ENCODE results near the gene IRF7. TPM values are rescaled to one million over a fixed set of nuclear protein-coding genes. Genes with fewer than 3 reads are reported as not detected.
"Not testable (repeated sequence)": the region's sequence is repeated elsewhere in the genome, so short reads cannot be mapped to it uniquely, and the experiment has no call there.

IRF7 gene
- total RNA-seq, 2 donors from 2014 or later = 10.3 to 16.4 TPM

DNA sequence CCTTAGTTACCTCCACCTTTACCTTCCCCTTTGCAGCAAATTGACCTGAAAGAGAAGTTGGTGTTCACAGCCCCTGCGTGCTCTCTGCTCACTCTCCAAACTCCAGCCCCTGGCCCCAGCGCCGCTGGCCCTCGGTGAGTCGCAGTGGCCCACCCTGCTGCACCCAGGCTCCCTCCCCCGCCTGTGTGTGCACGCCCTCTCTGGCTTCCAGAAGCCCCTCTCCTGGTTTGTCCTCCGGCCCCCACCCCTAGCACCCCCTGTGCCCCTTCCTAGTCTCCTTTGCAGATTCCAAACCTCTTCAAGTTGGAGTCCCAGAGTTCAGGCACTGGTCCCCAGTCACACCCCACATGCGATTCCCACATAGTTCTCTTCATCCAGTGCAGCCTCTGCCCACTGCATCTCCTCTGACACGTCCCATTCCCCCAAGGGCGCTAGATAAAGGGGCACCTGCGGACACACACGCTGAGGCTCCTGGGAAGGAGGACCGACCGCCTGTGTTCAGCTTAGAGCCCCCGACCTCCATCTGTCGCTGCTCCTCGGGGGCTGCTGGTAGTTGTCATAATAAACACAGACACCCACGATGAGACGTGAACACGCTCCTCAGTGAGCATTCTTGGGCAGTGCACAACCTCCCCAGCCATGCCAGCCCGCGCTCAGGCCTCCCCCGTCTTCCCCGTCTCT, 41.0 kb downstream of the IRF7 start:
- DNase-seq (ENCODE audit: low spot score) = no peak
- intact Hi-C loops (cut with DNase I) = no loop called here

DNA sequence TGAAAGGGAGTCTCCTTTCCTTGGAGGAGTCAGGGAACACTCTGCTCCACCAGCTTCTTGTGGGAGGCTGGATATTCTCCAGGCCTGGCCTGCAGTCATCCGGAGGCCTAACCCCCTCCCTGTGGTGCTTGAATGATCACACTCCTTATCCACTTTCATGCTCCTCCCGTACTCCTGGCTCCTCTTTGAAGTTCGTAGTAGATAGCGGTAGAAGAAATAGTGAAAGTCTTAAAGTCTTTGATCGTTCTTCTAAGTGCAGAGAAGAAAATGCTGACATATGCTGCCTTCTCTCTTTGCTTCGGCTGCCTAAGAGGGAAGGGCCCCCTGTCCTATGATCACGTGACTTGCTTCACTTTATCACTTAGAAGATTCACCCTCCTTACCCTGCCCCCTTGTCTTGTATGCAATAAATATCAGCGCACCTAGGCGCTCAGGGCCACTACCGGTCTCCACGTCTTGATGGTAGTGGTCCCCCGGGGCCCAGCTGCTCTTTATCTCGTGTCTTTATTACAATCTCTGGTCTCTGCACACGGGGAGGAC, 41.6 kb downstream of the IRF7 start:
- intact Hi-C loops (cut with DNase I); DNase-seq (ENCODE audit: low spot score): not testable (repeated sequence)

DNA sequence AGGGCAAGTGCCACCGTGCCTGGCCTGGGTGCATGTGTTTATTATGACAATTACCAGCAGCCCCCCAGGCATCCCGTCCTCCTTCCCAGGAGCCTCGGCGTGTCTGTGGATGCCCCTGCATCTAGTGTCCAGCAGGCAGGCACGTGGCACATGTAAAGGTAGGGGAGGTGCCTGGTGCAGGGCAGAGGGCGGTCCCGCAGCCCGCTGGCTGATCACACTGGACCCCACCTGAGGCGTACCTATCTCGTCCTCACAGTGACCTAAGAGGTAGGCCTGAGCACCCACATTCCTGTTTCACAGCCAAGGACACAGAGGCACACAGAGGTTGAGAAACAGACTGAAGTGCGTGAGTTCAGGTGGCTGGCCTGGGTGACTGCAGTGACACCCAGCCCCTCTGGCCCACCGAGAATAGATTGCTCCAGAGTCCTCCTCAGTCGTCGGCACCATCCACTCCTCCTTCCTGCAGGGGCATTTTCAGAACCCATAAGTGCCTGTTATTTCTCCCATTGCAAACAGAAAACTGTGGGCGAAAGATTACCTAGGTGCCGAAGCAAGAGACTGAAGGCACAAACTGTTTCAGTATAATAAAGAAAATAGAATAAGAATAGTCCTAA, 42.5 kb downstream of the IRF7 start:
- DNase-seq (ENCODE audit: low spot score) = no peak
- intact Hi-C loops (cut with DNase I) = no loop called here

DNA sequence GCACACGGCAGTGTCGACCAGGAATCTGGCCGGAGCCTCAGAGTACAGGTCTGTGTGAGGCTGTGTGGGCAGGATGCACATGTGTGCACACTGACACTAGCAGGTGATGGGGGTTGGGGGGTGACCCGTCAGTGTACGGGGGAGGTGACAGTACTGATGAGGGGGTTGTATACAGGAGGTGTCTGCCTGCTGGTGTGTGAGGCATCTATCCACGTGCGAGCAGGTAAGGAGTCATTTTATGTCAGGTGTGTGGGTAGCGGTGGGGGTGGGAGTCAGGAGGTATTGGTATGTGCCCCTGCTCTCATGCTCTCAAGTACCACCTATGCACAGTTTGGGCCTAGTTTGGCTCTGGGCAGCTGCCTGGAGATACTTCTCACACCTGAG, 44.0 kb downstream of the IRF7 start:
- intact Hi-C loops (cut with DNase I) = no loop called here

DNA sequence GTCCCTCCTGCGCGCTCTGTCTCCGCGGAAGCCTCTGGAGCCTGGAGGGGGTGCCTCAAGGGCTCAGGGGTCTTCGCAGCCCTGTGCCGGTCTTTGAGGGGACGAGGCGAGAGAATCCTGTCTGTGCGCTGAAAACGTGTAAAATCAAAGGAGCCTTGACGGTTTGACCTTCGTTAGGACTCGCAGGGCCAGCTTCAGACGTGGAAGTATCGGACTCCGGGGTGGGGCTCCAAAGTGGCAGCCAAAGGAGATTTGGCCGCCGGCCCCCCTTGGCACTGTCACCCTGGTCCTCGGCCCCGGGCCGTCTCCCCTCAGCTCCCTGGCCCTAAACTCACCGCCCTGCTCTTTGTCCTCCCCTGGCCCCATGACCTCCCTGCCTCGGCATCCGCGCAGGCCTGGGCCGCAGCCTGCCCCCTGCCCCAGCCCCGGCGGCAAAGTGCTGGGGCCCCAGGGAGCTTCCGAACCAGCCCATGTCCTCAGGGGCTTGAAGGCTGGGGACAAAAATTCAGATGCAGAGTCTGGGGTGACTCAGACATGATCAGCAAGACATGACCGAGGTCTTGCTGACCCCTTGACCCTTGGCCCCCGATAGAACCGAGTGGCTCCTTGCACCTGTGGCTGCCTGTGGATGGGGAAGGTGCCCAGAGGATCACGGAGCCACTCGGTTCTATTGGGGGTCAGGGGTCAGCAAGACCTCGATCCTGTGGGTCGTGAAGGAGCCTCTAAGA, 46.4 kb downstream of the IRF7 start:
- intact Hi-C loops (cut with DNase I) = no loop called here

More for the DNA sequence above, 44.0 kb downstream of the IRF7 start:
- no peak for DNase-seq (ENCODE audit: low spot score)

DNA sequence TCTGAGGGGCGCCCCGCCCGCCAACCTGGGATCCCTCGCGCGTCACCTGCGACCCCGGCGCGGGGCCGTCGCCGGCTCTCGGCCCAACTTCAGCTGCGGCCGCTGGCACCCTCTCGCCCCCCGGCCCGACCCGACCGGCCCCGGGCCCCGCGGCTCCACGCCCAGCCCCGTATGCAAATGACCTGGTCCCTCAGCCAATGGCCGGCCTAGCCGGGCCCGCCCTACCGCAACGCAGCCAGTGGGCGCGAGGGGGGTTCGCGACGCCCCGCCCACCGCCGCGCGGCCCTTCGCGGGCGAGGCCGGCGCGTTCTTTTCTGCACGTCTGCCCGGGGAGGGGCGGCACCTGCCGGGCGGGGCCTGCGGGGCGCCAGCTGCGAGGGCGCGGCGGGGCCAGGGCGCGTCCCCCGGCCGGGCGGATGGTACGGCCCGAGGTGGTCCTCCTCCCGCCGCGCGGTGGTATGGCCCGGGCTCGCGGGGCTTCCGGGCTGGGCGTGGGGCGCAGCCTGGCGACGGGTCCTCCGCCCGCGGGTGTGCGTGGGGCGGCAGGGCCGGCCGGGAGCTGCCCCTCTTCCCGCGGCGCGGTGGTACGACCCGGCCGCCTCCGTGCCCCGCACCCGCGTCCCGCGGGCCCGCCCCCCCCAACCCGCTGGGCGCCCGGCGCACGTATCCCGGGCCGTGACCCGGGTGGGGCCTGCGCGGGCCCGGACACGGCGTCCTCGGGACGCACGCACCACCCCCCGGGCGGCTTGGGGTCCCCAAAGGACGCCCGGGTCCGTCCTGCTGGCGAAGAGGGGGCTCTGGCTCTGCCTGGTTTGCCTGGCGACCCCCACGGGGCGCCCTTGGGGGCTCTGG, 47.2 kb downstream of the IRF7 start:
- peak; percentile 97 for DNase-seq (ENCODE audit: low spot score)
- intact Hi-C loops (cut with DNase I) = no loop called here

More for the DNA sequence above, 46.4 kb downstream of the IRF7 start:
- DNase-seq (ENCODE audit: low spot score) = no peak

DNA sequence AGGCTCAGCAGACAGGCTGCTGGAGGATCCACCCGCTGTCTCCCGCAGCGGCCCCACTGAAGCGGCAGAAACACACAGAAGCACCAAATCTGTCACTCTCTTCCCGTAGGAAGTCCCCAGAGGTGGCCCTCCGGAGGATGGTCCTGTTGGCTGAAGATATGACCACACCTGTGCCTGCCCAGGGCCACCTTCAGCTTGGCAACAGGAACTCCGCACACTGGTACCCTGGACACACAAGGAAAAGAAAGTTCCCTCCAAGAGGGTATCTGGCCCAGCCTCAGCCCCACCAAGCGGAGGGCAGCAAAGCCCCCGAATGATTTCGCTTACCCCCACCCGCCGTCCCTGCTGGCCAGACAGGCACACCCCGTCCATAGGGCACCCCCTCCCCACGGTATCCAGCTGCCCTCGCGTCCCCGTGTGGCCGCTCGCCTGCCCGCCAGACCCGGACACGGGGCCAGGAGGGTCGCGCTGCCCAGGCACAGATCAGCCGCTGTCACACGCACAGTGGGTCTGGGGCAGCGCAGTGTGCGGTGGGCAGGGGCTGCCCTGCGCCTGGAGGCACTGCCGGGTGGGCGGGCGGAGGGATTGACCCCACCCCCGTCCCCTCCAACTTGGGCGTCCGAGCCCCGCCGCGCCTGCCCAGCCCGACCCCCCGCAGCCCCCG, 48.0 kb downstream of the IRF7 start:
- intact Hi-C loops (cut with DNase I) = no loop called here

DNA sequence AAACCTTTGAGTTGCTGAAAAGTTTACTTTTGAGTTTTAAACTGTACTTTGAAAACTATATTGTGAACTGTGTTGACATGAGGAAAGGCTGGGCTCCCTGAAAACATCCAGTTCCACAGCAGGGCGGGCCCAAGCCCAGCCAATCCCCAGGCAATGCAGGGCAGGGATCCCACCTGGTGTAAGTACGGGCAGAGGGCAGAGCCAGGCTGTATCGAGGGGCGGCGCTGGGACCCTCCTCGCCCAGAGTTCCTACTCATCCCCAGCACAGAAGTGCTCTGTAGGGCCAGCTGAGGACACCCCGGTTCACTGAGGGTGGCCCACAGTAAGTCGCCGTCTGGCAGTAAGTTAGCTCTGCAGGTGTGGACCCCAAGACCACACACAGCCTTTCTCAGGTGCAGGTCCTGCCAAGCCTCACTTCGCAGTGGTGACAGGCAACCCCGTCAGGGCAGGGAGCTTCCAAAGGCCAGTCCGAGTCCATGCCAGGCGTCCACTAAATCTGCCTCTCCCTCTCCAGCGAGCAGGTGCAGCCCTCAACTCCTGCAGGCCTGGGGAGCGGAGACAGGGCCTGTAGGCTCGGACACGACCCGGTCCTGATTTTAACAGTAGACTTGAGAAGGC, 48.6 kb downstream of the IRF7 start:
- intact Hi-C loops (cut with DNase I) = no loop called here
- no peak for DNase-seq (ENCODE audit: low spot score)

More for the DNA sequence above, 48.0 kb downstream of the IRF7 start:
- DNase-seq (ENCODE audit: low spot score) = no peak

DNA sequence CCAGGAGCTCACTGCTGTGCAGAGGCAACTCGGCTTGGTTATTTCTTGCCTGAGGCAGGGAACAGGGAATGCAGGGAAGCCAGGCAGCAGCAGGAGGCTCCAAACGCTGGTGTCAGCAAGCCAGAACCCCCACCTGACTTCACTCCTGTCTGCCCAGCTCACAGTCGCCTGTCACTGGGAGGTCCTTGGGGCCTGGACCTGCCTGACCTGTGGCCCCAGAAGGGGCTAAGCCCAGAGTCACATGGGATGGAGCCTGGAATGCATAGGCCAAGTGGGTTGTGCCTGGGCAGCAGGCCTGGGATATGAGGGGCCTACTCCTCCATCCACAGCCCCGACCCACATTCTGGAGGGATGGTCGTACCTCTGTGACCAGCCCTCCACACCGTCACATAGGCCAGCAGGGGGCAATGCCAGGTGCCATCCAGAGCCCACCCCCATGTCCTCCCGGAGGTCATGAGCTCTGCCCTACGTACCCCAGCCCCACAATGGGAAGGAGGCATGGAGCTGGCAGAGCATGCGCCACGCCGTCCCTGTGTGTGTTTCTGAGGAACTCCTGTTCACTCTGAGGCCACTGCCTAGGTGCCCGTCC, 49.7 kb downstream of the IRF7 start:
- intact Hi-C loops (cut with DNase I) = no loop called here
- DNase-seq (ENCODE audit: low spot score) = no peak

DNA sequence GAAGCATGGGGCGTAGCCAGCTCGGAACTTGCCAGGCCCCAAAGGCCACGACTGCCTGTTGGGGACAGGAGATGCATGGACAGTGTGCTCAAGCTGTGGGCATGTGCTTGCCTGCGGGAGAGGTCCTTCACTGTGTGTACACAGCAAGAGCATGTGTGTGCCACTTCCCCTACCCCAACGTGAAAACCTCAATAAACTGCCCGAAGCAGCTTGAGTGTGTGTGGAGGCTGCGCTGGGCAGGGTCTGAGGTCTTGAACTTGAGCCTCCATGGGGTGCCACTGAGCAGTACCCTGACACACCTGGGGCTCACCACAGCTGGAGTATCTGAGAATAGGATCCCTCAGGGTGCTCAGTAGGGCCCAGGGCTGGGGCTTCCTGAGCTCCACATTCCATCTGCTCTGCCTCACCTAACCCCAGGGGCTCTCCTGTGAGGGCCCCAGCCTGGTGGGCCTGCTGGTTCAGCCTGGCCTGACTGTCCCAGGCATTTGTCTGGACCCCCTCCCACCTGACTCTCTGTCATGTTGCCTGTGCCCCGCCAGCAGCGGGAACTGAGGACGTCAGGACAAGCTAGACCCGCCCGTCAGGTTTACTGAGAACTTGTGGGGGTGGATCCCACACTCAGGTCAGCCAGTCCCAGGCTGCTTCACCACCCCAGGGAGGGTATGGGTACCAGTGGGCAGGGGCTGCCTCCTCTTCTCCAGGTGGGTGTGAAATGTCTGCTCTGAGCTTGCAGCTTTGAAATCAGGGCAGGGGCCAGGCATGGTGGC, 51.8 kb downstream of the IRF7 start:
- no peak for DNase-seq (ENCODE audit: low spot score)
- intact Hi-C loops (cut with DNase I) = loop anchor here in 1 of 2 donors (5.0 kb wide), 1 partner anchor 1588 kb away; no protein-coding TSS in a partner anchor

DNA sequence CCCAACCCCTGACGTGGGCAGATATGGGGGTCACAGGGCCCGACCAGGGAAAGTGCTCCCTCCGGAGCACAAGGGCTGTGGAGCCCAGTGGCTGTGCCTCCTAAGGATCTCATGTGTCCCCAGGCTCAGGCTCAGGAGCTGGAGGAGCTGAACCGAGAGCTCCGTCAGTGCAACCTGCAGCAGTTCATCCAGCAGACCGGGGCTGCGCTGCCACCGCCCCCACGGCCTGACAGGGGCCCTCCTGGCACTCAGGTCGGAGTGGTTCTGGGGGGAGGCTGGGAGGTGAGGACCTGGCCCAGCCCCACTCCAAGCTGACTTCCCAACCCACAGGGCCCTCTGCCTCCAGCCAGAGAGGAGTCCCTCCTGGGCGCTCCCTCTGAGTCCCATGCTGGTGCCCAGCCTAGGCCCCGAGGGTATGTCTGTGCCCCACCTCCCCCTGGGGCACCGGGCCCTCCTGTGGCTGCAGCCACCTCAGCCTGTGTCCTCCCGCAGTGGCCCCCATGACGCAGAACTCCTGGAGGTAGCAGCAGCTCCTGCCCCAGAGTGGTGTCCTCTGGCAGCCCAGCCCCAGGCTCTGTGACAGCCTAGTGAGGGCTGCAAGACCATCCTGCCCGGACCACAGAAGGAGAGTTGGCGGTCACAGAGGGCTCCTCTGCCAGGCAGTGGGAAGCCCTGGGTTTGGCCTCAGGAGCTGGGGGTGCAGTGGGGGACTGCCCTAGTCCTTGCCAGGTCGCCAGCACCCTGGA, 52.5 kb downstream of the IRF7 start:
- DNase-seq (ENCODE audit: low spot score) = no peak
- intact Hi-C loops (cut with DNase I) = loop anchor here in 1 of 2 donors (5.0 kb wide), 1 partner anchor 1589 kb away; no protein-coding TSS in a partner anchor

Small RNAs within 50 kb of the gene (microRNA-seq; reads per million reads assigned to microRNA genes)
- gene MIR210 (ENCODE audit: borderline microRNAs expressed in 2 of 2) = 131 to 176 reads per million in 2 donors

Other genes starting within 250 kb of the IRF7 start
- gene B4GALNT4, start 246.5 kb downstream of the IRF7 start, total RNA-seq = 1 to 10 TPM in 1 of 2 donors, under 1 TPM in 1; 0.52 to 1.8 TPM
- under 1 TPM in 1 of 2 donors, not detected in 1; 0.10 TPM for gene PKP3, start 221.7 kb downstream of the IRF7 start, total RNA-seq
- 10 to 100 TPM; 30.7 to 45.2 TPM for gene SIGIRR, start 201.0 kb downstream of the IRF7 start, total RNA-seq
- under 1 TPM; 0.57 to 0.93 TPM for gene ANO9, start 173.9 kb downstream of the IRF7 start, total RNA-seq
- 10 to 100 TPM; 16.3 to 16.7 TPM for gene PTDSS2, start 165.7 kb downstream of the IRF7 start, total RNA-seq
- gene RNH1, start 108.7 kb downstream of the IRF7 start, total RNA-seq = 100 to 1,000 TPM; 197 to 209 TPM
- 10 to 100 TPM; 37.2 to 48.5 TPM for gene HRAS, start 80.4 kb downstream of the IRF7 start, total RNA-seq
- gene LRRC56, start 78.4 kb downstream of the IRF7 start, total RNA-seq = under 1 TPM; 0.43 to 0.56 TPM
- under 1 TPM; 0.43 to 0.56 TPM for gene LMNTD2, start 55.2 kb downstream of the IRF7 start, total RNA-seq
- gene RASSF7, start 55.0 kb downstream of the IRF7 start, total RNA-seq = 1 to 10 TPM; 2.1 to 2.6 TPM
- gene PHRF1, start 39.5 kb downstream of the IRF7 start, total RNA-seq = 10 to 100 TPM; 18.3 to 20.8 TPM
- under 1 TPM in 1 of 2 donors, not detected in 1; 0.10 TPM for gene CDHR5, start 9.0 kb upstream of the IRF7 start, total RNA-seq
- not detected for gene SCT, start 11.2 kb upstream of the IRF7 start, total RNA-seq
- under 1 TPM; 0.48 to 0.51 TPM for gene DRD4, start 21.3 kb upstream of the IRF7 start, total RNA-seq
- 10 to 100 TPM; 22.9 to 25.5 TPM for gene DEAF1, start 79.3 kb upstream of the IRF7 start, total RNA-seq
- 10 to 100 TPM; 13.5 to 19.3 TPM for gene TMEM80, start 79.9 kb upstream of the IRF7 start, total RNA-seq
- gene EPS8L2, start 90.3 kb upstream of the IRF7 start, total RNA-seq = 10 to 100 TPM; 23.8 to 38.3 TPM
- 100 to 1,000 TPM in 1 of 2 donors, 10 to 100 TPM in 1; 76.8 to 109 TPM for gene TALDO1, start 131.5 kb upstream of the IRF7 start, total RNA-seq
- 10 to 100 TPM; 33.0 to 38.8 TPM for gene GATD1, start 161.5 kb upstream of the IRF7 start, total RNA-seq
- gene CEND1, start 174.1 kb upstream of the IRF7 start, total RNA-seq = not detected
- 10 to 100 TPM; 10.6 to 11.2 TPM for gene SLC25A22, start 182.3 kb upstream of the IRF7 start, total RNA-seq
- 1 to 10 TPM; 6.0 to 6.5 TPM for gene PIDD1, start 189.3 kb upstream of the IRF7 start, total RNA-seq
- 1,000 to 10,000 TPM; 1,286 to 1,386 TPM for gene RPLP2, start 194.0 kb upstream of the IRF7 start, total RNA-seq
- gene PNPLA2, start 203.0 kb upstream of the IRF7 start, total RNA-seq = 10 to 100 TPM; 80.7 to 85.5 TPM
- gene CRACR2B, start 212.0 kb upstream of the IRF7 start, total RNA-seq = 1 to 10 TPM; 3.5 to 4.3 TPM
- gene CD151, start 217.0 kb upstream of the IRF7 start, total RNA-seq = 100 to 1,000 TPM; 473 to 490 TPM
- gene POLR2L, start 226.6 kb upstream of the IRF7 start, total RNA-seq = 10 to 100 TPM; 63.9 to 91.4 TPM
- 10 to 100 TPM; 75.7 to 97.3 TPM for gene TSPAN4, start 226.9 kb upstream of the IRF7 start, total RNA-seq